Measurements from ENCODE around the gene MFSD12.

DNA sequence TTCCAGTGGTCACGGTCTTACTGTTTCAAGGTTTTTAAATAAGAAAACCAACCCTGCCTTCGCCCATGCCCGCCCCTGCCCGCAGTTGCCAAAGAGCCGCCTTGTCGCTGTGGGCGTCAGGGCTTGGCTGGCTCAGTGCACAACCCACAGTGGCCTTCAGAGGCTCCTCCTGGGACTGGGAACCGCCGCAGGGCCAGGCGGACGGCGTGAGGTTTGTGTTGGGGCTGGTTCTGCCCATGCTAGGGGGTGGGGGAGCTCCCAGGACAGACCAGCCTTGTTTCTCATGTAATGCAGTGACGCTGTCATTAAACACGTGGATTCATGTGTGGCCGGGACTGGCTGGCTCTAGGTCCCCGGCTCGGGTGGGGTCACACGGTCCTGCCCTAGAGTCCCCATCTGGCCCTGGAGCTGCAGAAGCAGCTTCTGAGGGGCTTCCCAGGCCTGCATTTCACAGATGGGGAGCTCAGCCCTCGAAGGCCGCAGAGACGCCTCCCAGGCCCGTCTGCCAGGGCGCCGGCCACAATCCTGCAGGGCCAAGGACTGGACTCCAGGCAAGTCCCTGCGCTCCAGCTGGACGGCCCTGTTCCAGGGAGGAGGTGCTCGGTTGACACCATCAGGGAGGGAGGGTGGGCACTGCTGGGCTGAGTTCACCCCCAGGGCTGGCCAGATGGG is 20.8 kb downstream of the MFSD12 start:
- TF ChIP-seq, protein P1, sequence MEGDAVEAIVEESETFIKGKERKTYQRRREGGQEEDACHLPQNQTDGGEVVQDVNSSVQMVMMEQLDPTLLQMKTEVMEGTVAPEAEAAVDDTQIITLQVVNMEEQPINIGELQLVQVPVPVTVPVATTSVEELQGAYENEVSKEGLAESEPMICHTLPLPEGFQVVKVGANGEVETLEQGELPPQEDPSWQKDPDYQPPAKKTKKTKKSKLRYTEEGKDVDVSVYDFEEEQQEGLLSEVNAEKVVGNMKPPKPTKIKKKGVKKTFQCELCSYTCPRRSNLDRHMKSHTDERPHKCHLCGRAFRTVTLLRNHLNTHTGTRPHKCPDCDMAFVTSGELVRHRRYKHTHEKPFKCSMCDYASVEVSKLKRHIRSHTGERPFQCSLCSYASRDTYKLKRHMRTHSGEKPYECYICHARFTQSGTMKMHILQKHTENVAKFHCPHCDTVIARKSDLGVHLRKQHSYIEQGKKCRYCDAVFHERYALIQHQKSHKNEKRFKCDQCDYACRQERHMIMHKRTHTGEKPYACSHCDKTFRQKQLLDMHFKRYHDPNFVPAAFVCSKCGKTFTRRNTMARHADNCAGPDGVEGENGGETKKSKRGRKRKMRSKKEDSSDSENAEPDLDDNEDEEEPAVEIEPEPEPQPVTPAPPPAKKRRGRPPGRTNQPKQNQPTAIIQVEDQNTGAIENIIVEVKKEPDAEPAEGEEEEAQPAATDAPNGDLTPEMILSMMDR (IDR thresholded peaks at IDR 0.05; ENCODE audit: poor library complexity), result no peak
- no peak for TF ChIP-seq EZH2 (IDR thresholded peaks at IDR 0.05; ENCODE audit: borderline replicate concordance)
